ENCODE measurements around the gene ELOVL4.

The ELOVL4 gene

DNA sequence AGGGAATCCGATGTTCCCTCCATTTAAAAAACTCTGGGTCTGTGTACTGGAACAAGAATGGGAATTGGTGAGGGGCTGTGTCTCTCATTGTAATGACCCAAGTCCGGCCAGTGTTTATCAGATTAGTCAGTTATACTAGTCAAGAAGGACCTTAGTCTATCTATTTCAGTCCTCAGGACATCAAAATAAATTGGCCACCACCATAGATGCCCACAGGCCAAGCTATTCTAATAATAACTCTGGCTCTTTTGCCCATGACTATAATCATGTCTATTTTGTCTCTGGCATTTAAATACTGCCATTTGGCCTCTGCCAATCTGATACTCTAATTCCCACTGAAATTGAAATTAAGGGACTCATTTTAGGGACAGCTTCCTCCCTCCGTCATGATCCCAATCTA is 37.8 kb downstream of the ELOVL4 start:
- no peaks in the 10 kb centered on the region for H3K9me3 ChIP-seq (ENCODE audit: control insufficient read depth in 1 of 2, low read length in 2 of 2)
- H3K27me3 ChIP-seq (ENCODE audit: low read depth, low read length): no peaks in the 10 kb centered on the region
- no peaks in the 10 kb centered on the region for H3K4me1 ChIP-seq (ENCODE audit: control insufficient read depth in 1 of 2, insufficient read depth in 2 of 2, low read length in 2 of 2)
- no peaks in the 10 kb centered on the region for H3K36me3 ChIP-seq (ENCODE audit: control insufficient read depth in 1 of 2, insufficient read depth in 2 of 2, low read length in 2 of 2)
- H3K4me3 ChIP-seq (ENCODE audit: low read depth in 1 of 2, low read length in 2 of 2): no peak overlapping the region
- H3K27ac ChIP-seq (ENCODE audit: low read length): no peak overlapping the region

GRCh38 chr6:79902046-79902445 is 45.3 kb downstream of the ELOVL4 start:
- H3K4me1 ChIP-seq (ENCODE audit: control insufficient read depth in 1 of 2, insufficient read depth in 2 of 2, low read length in 2 of 2): peaks cover 0 to 4% of the 10 kb centered on the region in 2 donors
- no peaks in the 10 kb centered on the region for H3K27me3 ChIP-seq (ENCODE audit: low read depth, low read length)
- H3K4me3 ChIP-seq (ENCODE audit: low read depth in 1 of 2, low read length in 2 of 2): no peak overlapping the region
- no peak overlapping the region for H3K27ac ChIP-seq (ENCODE audit: low read length)
- no peaks in the 10 kb centered on the region for H3K9me3 ChIP-seq (ENCODE audit: control insufficient read depth in 1 of 2, low read length in 2 of 2)
- H3K36me3 ChIP-seq (ENCODE audit: control insufficient read depth in 1 of 2, insufficient read depth in 2 of 2, low read length in 2 of 2): no peaks in the 10 kb centered on the region

DNA sequence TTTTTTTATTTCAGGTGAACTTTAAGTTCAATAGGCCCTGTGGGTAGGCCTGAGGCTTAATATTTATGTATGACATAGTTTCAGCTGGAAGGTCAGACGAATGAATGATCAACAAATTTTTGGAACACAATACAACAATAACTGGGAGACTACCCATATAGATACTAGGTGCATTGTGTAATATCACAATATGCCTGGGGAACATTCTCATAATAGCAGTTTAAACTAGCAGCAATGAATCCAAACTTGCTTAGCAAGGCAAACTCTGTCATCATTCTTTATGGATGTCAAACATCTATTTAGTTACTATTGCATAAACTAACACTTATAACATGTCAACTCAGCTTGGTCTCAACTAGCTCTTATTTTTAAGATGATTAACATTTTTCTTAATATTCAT is 49.3 kb downstream of the ELOVL4 start:
- no peaks in the 10 kb centered on the region for H3K36me3 ChIP-seq (ENCODE audit: control insufficient read depth in 1 of 2, insufficient read depth in 2 of 2, low read length in 2 of 2)
- no peaks in the 10 kb centered on the region for H3K9me3 ChIP-seq (ENCODE audit: control insufficient read depth in 1 of 2, low read length in 2 of 2)
- no peak overlapping the region for H3K27ac ChIP-seq (ENCODE audit: low read length)
- H3K27me3 ChIP-seq (ENCODE audit: low read depth, low read length): no peaks in the 10 kb centered on the region
- peaks cover 0 to 4% of the 10 kb centered on the region in 2 donors for H3K4me1 ChIP-seq (ENCODE audit: control insufficient read depth in 1 of 2, insufficient read depth in 2 of 2, low read length in 2 of 2)
- no peak overlapping the region for H3K4me3 ChIP-seq (ENCODE audit: low read depth in 1 of 2, low read length in 2 of 2)

GRCh38 chr6:79896075-79896449 is 51.3 kb downstream of the ELOVL4 start:
- H3K27me3 ChIP-seq (ENCODE audit: low read depth, low read length): no peaks in the 10 kb centered on the region

DNA sequence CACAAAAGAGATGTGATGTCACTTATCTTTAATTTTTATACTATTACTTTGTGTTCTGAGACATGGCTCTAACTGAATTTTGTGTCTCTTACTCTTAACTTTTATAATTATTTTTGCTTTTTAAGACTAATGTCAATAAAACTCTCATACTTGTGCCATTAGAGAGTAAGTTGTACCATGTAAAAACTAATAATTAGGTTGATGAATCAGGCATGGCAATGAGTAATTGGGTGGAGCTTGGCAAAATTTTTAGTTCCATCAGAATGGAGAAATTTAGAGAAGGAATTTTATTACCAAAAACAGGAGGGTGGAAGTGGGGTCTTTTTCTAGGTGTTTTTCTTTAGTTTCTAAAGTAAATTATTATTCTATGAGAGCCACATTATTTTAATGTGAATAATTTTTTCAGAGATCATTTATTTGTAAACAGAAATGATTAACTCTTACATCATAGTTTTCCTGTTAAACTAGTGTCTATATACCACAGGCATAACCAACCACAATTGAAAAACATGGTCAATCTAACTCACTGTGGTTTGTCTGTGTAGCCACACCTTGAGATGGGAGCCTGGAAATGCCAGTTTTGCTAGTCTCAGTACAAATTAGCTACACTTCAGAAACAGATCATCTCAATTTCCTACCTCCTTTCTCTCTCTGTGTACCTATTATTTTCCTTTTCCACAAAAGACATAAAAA is 51.8 kb downstream of the ELOVL4 start:
- Histone ChIP-seq H3K27ac (ENCODE audit: low read length) (no peak overlapping the region), H3K27me3 (ENCODE audit: low read depth, low read length) (no peaks in the 10 kb centered on the region)

More at GRCh38 chr6:79896075-79896449, 51.3 kb downstream of the ELOVL4 start:
- H3K9me3 ChIP-seq (ENCODE audit: control insufficient read depth in 1 of 2, low read length in 2 of 2): peaks cover 0 to 2% of the 10 kb centered on the region in 2 donors
- no peak overlapping the region for H3K4me3 ChIP-seq (ENCODE audit: low read depth in 1 of 2, low read length in 2 of 2)
- H3K27ac ChIP-seq (ENCODE audit: low read length): no peak overlapping the region
- no peaks in the 10 kb centered on the region for H3K4me1 ChIP-seq (ENCODE audit: control insufficient read depth in 1 of 2, insufficient read depth in 2 of 2, low read length in 2 of 2)
- no peaks in the 10 kb centered on the region for H3K36me3 ChIP-seq (ENCODE audit: control insufficient read depth in 1 of 2, insufficient read depth in 2 of 2, low read length in 2 of 2)

GRCh38 chr6:79894939-79895338 is 52.4 kb downstream of the ELOVL4 start:
- Histone ChIP-seq H3K4me3 (ENCODE audit: low read depth in 1 of 2, low read length in 2 of 2) (no peak overlapping the region), H3K4me1 (ENCODE audit: control insufficient read depth in 1 of 2, insufficient read depth in 2 of 2, low read length in 2 of 2) (no peaks in the 10 kb centered on the region), H3K27ac (ENCODE audit: low read length) (no peak overlapping the region), H3K9me3 (ENCODE audit: control insufficient read depth in 1 of 2, low read length in 2 of 2) (peaks cover 0 to 2% of the 10 kb centered on the region in 2 donors), H3K36me3 (ENCODE audit: control insufficient read depth in 1 of 2, insufficient read depth in 2 of 2, low read length in 2 of 2) (no peaks in the 10 kb centered on the region), H3K27me3 (ENCODE audit: low read depth, low read length) (no peaks in the 10 kb centered on the region)

More for the DNA sequence above, 51.8 kb downstream of the ELOVL4 start:
- Histone ChIP-seq H3K9me3 (ENCODE audit: control insufficient read depth in 1 of 2, low read length in 2 of 2) (peaks cover 0 to 2% of the 10 kb centered on the region in 2 donors), H3K4me1 (ENCODE audit: control insufficient read depth in 1 of 2, insufficient read depth in 2 of 2, low read length in 2 of 2) (no peaks in the 10 kb centered on the region), H3K36me3 (ENCODE audit: control insufficient read depth in 1 of 2, insufficient read depth in 2 of 2, low read length in 2 of 2) (no peaks in the 10 kb centered on the region), H3K4me3 (ENCODE audit: low read depth in 1 of 2, low read length in 2 of 2) (no peak overlapping the region)

DNA sequence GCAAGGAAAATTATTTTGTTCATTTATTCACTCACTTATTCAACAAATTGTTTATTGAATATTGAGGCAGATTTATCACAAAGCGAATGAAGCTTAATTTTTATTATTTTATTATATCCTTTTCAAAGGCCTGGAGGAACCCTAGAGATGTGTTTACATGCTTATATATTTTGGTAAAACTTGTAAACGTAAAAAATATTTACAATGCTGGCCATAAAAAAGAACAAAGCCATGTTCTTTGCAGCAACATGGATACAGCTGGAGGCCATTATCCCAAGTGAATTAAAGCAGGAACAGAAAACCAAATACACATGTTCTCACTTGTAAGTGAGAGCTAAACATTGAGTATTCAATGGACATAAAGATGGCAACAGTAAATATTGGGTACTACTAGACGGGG is 58.8 kb downstream of the ELOVL4 start:
- Histone ChIP-seq H3K9me3 (ENCODE audit: control insufficient read depth in 1 of 2, low read length in 2 of 2) (peaks cover 0 to 2% of the 10 kb centered on the region in 2 donors), H3K4me1 (ENCODE audit: control insufficient read depth in 1 of 2, insufficient read depth in 2 of 2, low read length in 2 of 2) (no peaks in the 10 kb centered on the region), H3K27me3 (ENCODE audit: low read depth, low read length) (no peaks in the 10 kb centered on the region), H3K27ac (ENCODE audit: low read length) (no peak overlapping the region), H3K36me3 (ENCODE audit: control insufficient read depth in 1 of 2, insufficient read depth in 2 of 2, low read length in 2 of 2) (no peaks in the 10 kb centered on the region), H3K4me3 (ENCODE audit: low read depth in 1 of 2, low read length in 2 of 2) (no peak overlapping the region)

DNA sequence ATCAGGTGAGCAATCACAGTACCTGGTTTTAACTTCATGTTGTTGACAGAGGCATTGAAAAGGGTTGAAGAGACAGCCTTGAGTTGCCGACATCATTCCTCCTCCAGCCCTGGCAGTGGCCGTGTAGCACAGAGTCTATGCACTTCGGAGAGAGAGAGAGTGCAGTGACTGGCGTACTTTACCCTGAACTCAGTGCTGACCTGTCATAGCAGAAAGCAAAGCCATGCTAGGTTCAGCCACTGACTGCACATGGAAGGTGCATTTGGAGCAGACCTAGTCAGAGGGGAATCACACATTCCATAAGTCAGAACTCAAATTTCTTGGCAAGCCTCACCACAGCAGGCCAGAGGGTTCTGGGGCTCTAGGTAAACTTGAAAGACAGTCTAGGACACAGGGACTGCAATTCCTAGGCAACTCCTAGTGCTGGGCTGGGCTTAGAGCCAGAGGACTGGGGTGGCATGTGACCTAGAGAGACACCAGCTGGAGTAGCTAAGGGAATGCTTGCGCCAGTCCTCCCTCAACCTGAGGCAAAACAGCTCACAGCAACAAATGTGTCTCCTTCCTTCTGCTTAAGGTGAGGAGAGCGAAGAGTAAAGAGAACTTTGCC is 69.1 kb downstream of the ELOVL4 start:
- no peaks in the 10 kb centered on the region for H3K9me3 ChIP-seq (ENCODE audit: control insufficient read depth in 1 of 2, low read length in 2 of 2)
- H3K27ac ChIP-seq (ENCODE audit: low read length): no peak overlapping the region
- no peaks in the 10 kb centered on the region for H3K36me3 ChIP-seq (ENCODE audit: control insufficient read depth in 1 of 2, insufficient read depth in 2 of 2, low read length in 2 of 2)
- no peaks in the 10 kb centered on the region for H3K4me1 ChIP-seq (ENCODE audit: control insufficient read depth in 1 of 2, insufficient read depth in 2 of 2, low read length in 2 of 2)
- H3K27me3 ChIP-seq (ENCODE audit: low read depth, low read length): no peaks in the 10 kb centered on the region
- no peak overlapping the region for H3K4me3 ChIP-seq (ENCODE audit: low read depth in 1 of 2, low read length in 2 of 2)

GRCh38 chr6:79874531-79875134 is 72.7 kb downstream of the ELOVL4 start:
- Histone ChIP-seq H3K27ac (ENCODE audit: low read length) (no peak overlapping the region), H3K9me3 (ENCODE audit: control insufficient read depth in 1 of 2, low read length in 2 of 2) (no peaks in the 10 kb centered on the region), H3K4me1 (ENCODE audit: control insufficient read depth in 1 of 2, insufficient read depth in 2 of 2, low read length in 2 of 2) (no peaks in the 10 kb centered on the region), H3K36me3 (ENCODE audit: control insufficient read depth in 1 of 2, insufficient read depth in 2 of 2, low read length in 2 of 2) (no peaks in the 10 kb centered on the region), H3K27me3 (ENCODE audit: low read depth, low read length) (no peaks in the 10 kb centered on the region), H3K4me3 (ENCODE audit: low read depth in 1 of 2, low read length in 2 of 2) (no peak overlapping the region)

- no peaks in the 10 kb centered on the region for H3K4me1 ChIP-seq (ENCODE audit: control insufficient read depth in 1 of 2, insufficient read depth in 2 of 2, low read length in 2 of 2)
- no peaks in the 10 kb centered on the region for H3K27me3 ChIP-seq (ENCODE audit: low read depth, low read length)
- H3K9me3 ChIP-seq (ENCODE audit: control insufficient read depth in 1 of 2, low read length in 2 of 2): no peaks in the 10 kb centered on the region
- H3K36me3 ChIP-seq (ENCODE audit: control insufficient read depth in 1 of 2, insufficient read depth in 2 of 2, low read length in 2 of 2): no peaks in the 10 kb centered on the region
- H3K4me3 ChIP-seq (ENCODE audit: low read depth in 1 of 2, low read length in 2 of 2): no peak overlapping the region
- H3K27ac ChIP-seq (ENCODE audit: low read length): no peak overlapping the region
These were observed 74.4 kb downstream of the ELOVL4 start for GRCh38 chr6:79872986-79873385.

- Histone ChIP-seq H3K27me3 (ENCODE audit: low read depth, low read length) (no peaks in the 10 kb centered on the region), H3K27ac (ENCODE audit: low read length) (no peak overlapping the region), H3K9me3 (ENCODE audit: control insufficient read depth in 1 of 2, low read length in 2 of 2) (no peaks in the 10 kb centered on the region), H3K4me1 (ENCODE audit: control insufficient read depth in 1 of 2, insufficient read depth in 2 of 2, low read length in 2 of 2) (no peaks in the 10 kb centered on the region), H3K4me3 (ENCODE audit: low read depth in 1 of 2, low read length in 2 of 2) (no peak overlapping the region), H3K36me3 (ENCODE audit: control insufficient read depth in 1 of 2, insufficient read depth in 2 of 2, low read length in 2 of 2) (no peaks in the 10 kb centered on the region)
These were observed 75.0 kb downstream of the ELOVL4 start for GRCh38 chr6:79872303-79872702.
